ENCODE data around the gene GALNT11.

GALNT11 gene

GRCh38 chr7:151993977-151994676 is 31.3 kb upstream of the GALNT11 start:
- no peak overlapping the region for H3K4me3 ChIP-seq (ENCODE audit: low read depth, low read length)
- TF ChIP-seq CTCF (IDR thresholded peaks at IDR 0.05; ENCODE audit: low read depth, low read length), result no peak

GRCh38 chr7:151999424-152000090 is 25.9 kb upstream of the GALNT11 start:
- H3K4me3 ChIP-seq (ENCODE audit: low read depth, low read length), result no peak overlapping the region
- no peak for TF ChIP-seq CTCF (IDR thresholded peaks at IDR 0.05; ENCODE audit: low read depth, low read length)

GRCh38 chr7:152000191-152000590 is 25.3 kb upstream of the GALNT11 start:
- no peak overlapping the region for H3K4me3 ChIP-seq (ENCODE audit: low read depth, low read length)
- no peak for TF ChIP-seq CTCF (IDR thresholded peaks at IDR 0.05; ENCODE audit: low read depth, low read length)

GRCh38 chr7:152006336-152006735 is 19.1 kb upstream of the GALNT11 start:
- no peak overlapping the region for H3K4me3 ChIP-seq (ENCODE audit: low read depth, low read length)
- TF ChIP-seq CTCF (IDR thresholded peaks at IDR 0.05; ENCODE audit: low read depth, low read length), result no peak

GRCh38 chr7:152011860-152012259 is 13.6 kb upstream of the GALNT11 start:
- TF ChIP-seq CTCF (IDR thresholded peaks at IDR 0.05; ENCODE audit: low read depth, low read length), result no peak
- H3K4me3 ChIP-seq (ENCODE audit: low read depth, low read length), result no peak overlapping the region

- no peak for TF ChIP-seq CTCF (IDR thresholded peaks at IDR 0.05; ENCODE audit: low read depth, low read length)
- no peak overlapping the region for H3K4me3 ChIP-seq (ENCODE audit: low read depth, low read length)
Observed at GRCh38 chr7:152013230-152013629, 12.2 kb upstream of the GALNT11 start.

- TF ChIP-seq CTCF (IDR thresholded peaks at IDR 0.05; ENCODE audit: low read depth, low read length), result no peak
- no peak overlapping the region for H3K4me3 ChIP-seq (ENCODE audit: low read depth, low read length)
Observed at GRCh38 chr7:152013974-152014373, 11.5 kb upstream of the GALNT11 start.

Measured in WI38 (cell line).